Stimulated activated CD4-positive, alpha-beta T cell treated with anti-CD3 and anti-CD28 coated beads, Interleukin-1b, Interleukin-23, amount 100 ng/mL, for 1 hour (primary cell): ENCODE measurements around the gene ZGLP1.
"Not testable (repeated sequence)": the region's sequence is repeated elsewhere in the genome, so short reads cannot be mapped to it uniquely, and the experiment has no call there.

Source experiments
- DNase-seq, 2 donors: peaks; one replicate each; pipeline ENCODE4 v3.0.0-alpha.2; 2020; ENCODE audit warnings: low read depth in 2 of 2

The ZGLP1 gene

DNA sequence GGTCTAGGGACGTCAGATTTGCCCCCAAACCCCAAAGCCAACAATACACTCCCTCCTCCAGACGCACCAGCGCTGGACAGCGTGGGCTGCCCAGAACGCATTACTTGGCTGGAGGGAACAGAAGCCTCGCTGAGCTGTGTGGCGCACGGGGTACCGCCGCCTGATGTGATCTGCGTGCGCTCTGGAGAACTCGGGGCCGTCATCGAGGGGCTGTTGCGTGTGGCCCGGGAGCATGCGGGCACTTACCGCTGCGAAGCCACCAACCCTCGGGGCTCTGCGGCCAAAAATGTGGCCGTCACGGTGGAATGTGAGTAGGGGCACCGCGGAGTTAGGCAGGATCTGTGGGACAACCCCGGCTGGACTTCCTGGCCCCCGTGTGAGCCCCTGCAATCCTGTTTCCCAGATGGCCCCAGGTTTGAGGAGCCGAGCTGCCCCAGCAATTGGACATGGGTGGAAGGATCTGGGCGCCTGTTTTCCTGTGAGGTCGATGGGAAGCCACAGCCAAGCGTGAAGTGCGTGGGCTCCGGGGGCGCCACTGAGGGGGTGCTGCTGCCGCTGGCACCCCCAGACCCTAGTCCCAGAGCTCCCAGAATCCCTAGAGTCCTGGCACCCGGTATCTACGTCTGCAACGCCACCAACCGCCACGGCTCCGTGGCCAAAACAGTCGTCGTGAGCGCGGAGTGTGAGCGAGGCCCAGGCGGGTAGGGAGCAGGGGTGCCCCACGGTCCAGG lies 15.8 kb downstream of the ZGLP1 start:
- no peak for DNase-seq

GRCh38 chr19:10292789-10293636 lies 16.6 kb downstream of the ZGLP1 start:
- no peak for DNase-seq

GRCh38 chr19:10292206-10292788 lies 17.3 kb downstream of the ZGLP1 start:
- peak in 1 of 2 donors; percentile 52 for DNase-seq

GRCh38 chr19:10291554-10292205 lies 17.9 kb downstream of the ZGLP1 start:
- DNase-seq = no peak

GRCh38 chr19:10290876-10291553 lies 18.6 kb downstream of the ZGLP1 start:
- DNase-seq = no peak

DNA sequence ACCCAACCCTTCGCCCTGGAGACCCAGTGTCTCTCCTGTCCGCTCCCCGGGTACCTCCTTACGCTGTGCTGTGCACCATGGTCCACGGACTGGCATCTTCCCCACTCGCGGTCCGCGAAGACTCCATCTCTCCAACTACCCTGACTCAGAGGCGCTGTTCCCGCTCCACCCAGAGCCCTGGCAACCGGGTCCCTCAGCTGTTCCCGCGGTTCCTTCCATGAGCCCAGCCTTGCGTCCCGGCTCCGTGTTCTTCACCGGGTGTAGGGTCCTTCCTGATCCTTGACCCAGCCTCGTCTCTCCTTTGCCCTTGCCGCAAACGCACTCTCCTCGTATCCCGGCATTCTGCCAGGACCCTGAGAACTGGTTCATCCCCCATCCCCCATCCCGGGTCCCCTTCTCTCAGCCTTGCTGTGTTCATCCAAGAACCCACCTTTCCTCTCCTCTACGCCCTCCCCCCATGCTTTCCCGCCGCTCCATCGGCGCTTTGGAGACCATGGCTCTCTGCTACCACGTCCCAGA lies 19.2 kb downstream of the ZGLP1 start:
- no peak for DNase-seq

GRCh38 chr19:10289836-10290356 lies 19.7 kb downstream of the ZGLP1 start, which contains the start of gene ICAM5:
ICAM5 (plus strand) TSS chr19:10289952; CDS start chr19:10290044, 92 bp downstream.
- DNase-seq = no peak

DNA sequence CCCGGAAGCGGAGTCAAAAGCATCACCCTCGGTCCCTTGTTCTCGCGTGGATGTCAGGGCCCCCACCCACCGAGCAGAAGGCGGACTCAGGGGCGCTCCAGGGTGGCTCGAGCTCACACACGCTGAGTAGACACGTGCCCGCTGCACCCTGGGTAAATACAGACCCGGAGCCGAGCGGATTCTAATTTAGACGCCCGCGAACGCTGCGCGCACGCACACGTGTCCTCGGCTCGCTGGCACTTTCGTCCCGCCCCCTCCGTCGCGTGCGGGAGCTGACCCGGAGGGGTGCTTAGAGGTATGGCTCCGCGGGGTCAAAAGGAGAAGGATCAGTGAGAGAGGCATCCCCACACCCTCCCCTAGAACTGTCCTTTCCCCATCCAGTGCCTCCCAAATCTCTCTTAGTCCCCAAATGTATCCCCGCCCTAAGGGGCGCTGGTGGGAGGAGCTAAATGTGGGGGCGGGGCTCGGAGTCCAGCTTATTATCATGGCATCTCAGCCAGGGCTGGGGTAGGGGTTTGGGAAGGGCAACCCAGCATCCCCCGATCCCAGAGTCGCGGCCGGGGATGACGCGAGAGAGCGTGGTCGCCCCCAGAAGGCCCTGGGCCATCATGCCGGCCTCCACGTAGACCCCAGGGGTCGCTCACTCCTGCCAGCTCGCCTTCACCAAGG lies 20.3 kb downstream of the ZGLP1 start:
- no peak for DNase-seq

DNA sequence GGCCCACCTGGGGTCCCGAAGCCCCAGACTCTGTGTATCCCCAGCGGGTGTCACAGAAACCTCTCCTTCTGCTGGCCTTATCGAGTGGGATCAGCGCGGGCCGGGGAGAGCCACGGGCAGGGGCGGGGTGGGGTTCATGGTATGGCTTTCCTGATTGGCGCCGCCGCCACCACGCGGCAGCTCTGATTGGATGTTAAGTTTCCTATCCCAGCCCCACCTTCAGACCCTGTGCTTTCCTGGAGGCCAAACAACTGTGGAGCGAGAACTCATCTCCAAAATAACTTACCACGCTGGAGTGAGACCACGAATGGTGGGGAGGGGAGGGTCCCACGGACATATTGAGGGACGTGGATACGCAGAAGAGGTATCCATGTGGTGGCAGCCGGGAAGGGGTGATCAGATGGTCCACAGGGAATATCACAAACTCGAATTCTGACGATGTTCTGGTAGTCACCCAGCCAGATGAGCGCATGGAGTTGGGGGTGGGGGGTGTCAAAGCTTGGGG lies 20.9 kb downstream of the ZGLP1 start:
- DNase-seq = no peak

DNA sequence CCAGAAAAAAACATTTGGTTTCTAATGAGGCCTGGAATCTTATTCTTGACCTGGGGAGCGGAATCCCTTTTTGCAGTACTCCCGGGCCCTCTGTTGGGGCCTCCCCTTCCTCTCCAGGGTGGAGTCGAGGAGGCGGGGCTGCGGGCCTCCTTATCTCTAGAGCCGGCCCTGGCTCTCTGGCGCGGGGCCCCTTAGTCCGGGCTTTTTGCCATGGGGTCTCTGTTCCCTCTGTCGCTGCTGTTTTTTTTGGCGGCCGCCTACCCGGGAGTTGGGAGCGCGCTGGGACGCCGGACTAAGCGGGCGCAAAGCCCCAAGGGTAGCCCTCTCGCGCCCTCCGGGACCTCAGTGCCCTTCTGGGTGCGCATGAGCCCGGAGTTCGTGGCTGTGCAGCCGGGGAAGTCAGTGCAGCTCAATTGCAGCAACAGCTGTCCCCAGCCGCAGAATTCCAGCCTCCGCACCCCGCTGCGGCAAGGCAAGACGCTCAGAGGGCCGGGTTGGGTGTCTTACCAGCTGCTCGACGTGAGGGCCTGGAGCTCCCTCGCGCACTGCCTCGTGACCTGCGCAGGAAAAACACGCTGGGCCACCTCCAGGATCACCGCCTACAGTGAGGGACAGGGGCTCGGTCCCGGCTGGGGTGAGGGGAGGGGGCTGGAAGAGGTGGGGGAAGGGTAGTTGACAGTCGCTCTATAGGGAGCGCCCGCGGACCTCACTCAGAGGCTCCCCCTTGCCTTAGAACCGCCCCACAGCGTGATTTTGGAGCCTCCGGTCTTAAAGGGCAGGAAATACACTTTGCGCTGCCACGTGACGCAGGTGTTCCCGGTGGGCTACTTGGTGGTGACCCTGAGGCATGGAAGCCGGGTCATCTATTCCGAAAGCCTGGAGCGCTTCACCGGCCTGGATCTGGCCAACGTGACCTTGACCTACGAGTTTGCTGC lies 22.5 kb downstream of the ZGLP1 start, which contains the start of gene ICAM4:
Gene ICAM4, plus strand, starts transcription at position 153 of the 935 bp plus-strand sequence. Its CDS starts 58 bp downstream, at position 211.
- DNase-seq = no peak

DNA sequence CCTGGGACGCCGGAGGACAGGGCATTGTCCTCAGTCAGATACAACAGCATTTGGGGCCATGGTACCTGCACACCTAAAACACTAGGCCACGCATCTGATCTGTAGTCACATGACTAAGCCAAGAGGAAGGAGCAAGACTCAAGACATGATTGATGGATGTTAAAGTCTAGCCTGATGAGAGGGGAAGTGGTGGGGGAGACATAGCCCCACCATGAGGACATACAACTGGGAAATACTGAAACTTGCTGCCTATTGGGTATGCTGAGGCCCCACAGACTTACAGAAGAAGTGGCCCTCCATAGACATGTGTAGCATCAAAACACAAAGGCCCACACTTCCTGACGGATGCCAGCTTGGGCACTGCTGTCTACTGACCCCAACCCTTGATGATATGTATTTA lies 24.2 kb downstream of the ZGLP1 start:
- DNase-seq = no peak

GRCh38 chr19:10284960-10285278 lies 24.7 kb downstream of the ZGLP1 start:
- DNase-seq = no peak

- no peak for DNase-seq
These were observed 25.3 kb downstream of the ZGLP1 start for GRCh38 chr19:10284065-10284959.

DNA sequence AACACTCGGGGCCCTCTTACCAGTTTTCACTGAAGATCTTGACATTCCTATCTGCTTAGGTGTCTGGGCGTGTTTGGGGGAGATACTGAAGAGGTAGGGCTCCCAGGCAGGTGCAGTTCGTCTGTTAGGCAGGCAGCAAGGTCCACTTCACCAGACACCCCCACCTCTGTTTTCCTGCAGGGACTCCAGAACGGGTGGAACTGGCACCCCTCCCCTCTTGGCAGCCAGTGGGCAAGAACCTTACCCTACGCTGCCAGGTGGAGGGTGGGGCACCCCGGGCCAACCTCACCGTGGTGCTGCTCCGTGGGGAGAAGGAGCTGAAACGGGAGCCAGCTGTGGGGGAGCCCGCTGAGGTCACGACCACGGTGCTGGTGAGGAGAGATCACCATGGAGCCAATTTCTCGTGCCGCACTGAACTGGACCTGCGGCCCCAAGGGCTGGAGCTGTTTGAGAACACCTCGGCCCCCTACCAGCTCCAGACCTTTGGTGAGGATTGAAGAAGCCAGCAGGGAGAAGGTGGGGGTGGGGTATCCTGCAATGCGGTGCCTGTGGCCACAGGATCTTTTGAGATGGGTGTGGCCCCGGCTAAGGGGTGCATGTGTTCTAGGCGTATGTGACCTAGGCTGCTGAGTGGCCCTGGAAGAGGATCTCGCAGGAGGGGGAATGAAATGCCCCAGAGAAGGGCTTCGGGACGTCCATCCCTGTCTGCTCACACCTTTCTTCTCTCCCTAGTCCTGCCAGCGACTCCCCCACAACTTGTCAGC lies 26.1 kb downstream of the ZGLP1 start:
- no peak for DNase-seq

DNA sequence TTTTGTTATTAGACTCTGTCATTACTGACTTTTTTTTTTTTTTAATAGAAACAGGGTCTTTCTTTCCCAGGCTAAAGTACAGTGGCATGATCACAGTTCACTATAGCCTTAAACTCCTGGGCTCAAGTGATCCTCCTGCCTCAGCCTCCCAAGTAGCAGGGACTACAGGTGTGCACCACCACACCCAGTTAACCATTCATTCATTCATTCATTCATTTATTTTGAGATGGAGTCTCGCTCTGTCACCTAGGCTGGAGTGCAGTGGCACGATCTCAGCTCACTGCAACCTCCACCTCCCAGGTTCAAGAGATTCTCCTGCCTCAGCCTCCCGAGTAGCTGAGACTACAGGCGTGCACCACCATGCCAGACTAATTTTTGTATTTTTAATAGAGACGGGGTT lies 27.6 kb downstream of the ZGLP1 start:
- DNase-seq = not testable (repeated sequence)

DNA sequence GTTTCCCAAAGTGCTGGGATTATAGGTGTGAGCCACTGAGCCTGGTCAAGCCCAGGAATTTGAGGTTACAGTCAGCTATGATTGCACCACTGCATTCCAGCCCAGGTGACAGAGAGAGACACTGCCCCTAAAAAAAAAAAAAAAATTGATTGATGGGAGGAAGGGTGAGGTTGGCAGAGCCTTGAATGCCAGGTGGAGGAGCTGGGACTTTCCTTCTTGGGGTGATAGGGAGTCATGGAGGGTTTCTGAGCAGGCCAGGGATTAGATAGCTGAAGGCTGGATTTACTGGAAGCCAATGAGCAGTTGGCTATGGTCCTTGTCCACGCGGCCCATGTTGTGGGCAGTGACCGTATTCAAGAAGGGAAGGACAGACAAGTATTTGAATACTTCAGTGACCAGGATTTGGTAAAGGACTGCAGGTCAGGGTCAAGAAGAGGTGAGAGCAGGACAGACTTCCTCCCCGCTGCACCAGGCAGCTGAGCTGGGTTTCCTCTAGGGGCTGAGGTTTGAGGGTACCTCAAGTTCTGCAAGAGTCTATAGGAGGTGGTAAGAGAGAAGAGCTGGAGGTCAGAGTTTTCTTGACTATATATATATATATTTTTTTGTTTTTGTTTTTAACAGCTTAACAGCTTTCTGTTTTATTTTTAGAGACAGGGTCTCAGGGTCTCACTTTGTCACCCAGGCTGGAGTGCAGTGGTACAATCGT lies 29.7 kb downstream of the ZGLP1 start:
- no peak for DNase-seq

- DNase-seq = no peak
These were observed 30.7 kb downstream of the ZGLP1 start for GRCh38 chr19:10278935-10279334.
